GM18526 (cell line): ENCODE measurements around the gene TBXA2R.

Experiments
- POLR2A ChIP-seq: IDR thresholded peaks from 3 replicates; pipeline ENCODE4 v1.6.1; 2011; ENCODE audit not compliant: insufficient read length; ENCODE audit errors: extremely low read depth

Gene TBXA2R

DNA sequence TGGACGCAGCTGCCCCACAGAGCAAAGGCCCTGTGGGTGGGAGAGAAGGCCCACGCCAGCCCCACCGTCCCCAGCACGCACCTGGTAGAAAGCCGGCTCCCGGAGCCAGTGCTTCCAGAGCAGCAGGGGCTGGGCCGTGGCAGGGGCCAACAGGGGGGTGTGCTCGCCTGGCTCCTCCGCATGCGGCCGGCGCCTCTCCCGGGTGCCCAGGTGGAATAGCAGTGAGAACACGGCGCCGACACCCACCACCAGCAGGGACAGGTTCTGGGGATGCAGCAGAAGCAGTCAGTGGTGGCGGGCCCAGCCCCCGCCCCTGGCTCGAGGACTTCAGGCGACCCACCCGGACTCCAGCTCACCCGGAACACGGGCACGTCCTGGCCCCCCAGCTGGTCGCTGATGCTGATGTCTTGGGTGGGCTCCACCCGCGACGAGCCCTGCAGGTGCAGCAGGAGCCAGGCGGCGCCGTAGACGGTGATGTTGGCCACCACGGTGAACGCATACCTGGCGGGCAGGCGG is 58.9 kb downstream of the TBXA2R start:
- no peak for TF ChIP-seq POLR2A

DNA sequence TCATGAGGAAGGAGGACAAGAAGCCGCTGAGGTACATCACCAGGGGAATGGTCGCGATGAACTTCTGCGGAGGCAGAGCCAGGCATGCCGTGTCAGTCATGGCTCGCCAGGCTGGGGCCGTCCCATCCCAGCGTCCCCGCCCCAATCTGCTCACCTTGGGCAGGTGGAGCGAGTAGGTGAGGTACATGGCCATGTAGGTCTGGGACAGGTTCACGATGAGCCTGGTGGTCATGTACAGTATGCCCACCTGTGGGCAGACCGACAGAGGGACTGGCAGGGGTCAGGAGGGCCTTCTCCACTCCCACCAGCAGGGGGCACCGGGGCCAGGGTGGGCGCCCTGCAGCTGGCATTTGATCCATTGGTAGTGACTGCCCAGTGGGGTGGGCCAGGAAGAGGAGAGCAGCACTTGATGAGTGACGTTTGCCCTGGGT is 59.4 kb downstream of the TBXA2R start:
- TF ChIP-seq POLR2A, result no peak

DNA sequence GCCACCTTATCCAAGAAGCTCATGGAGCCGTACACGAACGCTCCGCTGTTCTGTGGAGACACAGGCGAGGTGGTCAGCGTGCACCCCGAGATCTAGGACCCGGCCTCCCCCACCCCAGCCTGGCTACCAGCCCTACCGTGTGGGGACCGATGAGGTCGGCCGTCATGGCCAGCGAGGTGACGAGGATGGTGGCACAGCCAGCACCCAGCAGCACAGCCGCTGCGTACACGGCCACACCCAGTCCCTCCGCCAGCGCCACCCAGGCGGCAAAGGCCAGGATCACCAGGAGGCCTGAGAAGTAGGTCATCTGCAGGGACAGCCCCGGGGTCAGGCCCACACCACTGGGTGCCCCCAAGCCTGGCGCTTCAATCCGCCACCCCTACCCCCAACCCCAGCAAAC is 60.6 kb downstream of the TBXA2R start:
- TF ChIP-seq POLR2A, result no peak

DNA sequence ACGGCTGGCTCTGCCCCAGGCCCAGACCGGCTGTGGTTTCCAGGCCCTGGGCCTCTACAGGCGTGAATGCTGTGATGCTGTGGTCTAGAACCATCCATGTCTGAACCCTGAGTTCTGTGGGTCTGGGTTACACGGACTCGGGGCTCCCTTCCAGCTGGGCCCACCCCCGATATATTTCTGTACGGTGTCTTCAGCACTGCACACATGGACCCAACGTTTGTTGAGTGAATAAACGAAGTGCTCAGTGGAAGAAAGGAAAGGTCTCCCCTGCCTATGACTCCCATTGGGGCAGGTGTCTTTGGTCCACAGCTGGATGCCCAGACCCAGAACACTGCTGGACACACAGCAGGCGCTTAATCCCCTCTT is 61.0 kb downstream of the TBXA2R start:
- no peak for TF ChIP-seq POLR2A

DNA sequence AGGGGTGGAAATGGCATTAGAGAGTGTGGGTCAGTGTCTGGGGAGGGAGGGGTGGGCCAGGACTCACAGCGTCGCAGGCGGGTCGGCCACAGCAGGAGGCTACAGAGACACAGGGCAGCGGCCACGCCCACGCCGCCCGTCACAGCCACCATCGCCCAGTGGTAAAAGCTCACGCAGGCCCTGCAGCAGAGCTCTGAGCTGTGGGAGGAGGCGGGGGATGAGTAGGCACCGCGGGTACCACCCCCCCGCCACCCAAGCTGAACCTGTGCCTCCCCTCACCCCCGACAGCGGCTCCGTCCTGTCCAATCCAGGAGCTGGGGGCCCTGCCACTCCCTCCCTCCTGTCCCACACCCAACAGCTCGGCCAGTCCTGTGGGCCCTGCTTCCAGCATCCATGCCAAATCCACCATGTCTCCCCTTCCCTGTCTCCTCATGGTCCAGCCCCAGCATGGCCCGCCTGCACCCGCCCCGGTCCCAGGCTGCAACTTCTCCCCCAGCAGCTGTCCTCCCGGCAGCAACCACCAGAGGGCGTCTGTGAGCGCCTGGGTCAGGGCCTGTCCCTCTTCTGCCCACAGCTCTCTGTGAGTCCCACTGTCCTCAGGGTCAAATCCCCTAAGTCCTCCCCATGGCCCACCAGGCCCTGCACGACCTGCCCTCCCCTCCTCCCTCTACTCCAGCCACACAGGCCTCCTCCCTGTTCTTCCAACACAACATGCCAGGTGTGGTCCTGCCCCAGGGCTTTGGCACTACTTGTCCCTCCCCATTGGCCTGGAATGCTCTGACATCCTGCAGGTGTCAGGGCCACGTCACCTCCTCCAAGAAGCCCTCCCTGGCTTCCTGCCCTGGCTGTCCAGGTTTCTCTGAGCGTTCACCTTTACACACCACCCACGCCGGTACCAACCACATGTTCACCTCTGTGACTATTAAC is 61.7 kb downstream of the TBXA2R start:
- TF ChIP-seq POLR2A, result no peak
